Stimulated activated CD4-positive, alpha-beta T cell treated with anti-CD3 and anti-CD28 coated beads, Interleukin-1b, Interleukin-23, amount 100 ng/mL, for 1 hour (primary cell): ENCODE data around the gene TMEM11.

Source experiments
- DNase-seq, 2 donors: peaks; one replicate each; pipeline ENCODE4 v3.0.0-alpha.2; 2020; ENCODE audit warnings: low read depth in 2 of 2

Gene TMEM11, protein sequence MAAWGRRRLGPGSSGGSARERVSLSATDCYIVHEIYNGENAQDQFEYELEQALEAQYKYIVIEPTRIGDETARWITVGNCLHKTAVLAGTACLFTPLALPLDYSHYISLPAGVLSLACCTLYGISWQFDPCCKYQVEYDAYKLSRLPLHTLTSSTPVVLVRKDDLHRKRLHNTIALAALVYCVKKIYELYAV

GRCh38 chr17:21214015-21214776, at the start of gene TMEM11:
TSS of gene TMEM11 (minus strand) at chr17:21214161. CDS start at chr17:21214152, 9 bp downstream.
- DNase-seq: peak; percentile 83 to 84

DNA sequence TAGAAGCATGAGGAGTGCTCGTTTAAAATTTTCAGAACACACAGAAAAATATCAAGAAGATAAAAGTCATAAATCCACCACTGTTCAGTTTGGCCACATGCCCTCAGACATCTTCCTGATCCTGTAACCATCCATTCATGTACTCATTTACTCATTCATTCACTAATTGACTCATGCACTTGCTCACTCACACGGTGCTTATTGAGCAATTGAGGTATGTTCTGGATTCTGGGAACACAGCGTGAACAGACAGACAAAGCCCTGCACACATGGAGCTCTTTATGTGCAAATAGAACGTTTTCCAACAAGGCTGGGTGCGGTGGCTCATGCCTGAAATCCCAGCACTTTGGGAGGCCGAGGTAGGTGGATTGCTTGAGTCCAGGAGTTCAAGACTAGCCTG, 49.4 kb upstream of the TMEM11 start:
- no peak for DNase-seq

GRCh38 chr17:21262259-21262993, 48.5 kb upstream of the TMEM11 start:
- DNase-seq: no peak

GRCh38 chr17:21258593-21258992, 44.6 kb upstream of the TMEM11 start:
- no peak for DNase-seq

DNA sequence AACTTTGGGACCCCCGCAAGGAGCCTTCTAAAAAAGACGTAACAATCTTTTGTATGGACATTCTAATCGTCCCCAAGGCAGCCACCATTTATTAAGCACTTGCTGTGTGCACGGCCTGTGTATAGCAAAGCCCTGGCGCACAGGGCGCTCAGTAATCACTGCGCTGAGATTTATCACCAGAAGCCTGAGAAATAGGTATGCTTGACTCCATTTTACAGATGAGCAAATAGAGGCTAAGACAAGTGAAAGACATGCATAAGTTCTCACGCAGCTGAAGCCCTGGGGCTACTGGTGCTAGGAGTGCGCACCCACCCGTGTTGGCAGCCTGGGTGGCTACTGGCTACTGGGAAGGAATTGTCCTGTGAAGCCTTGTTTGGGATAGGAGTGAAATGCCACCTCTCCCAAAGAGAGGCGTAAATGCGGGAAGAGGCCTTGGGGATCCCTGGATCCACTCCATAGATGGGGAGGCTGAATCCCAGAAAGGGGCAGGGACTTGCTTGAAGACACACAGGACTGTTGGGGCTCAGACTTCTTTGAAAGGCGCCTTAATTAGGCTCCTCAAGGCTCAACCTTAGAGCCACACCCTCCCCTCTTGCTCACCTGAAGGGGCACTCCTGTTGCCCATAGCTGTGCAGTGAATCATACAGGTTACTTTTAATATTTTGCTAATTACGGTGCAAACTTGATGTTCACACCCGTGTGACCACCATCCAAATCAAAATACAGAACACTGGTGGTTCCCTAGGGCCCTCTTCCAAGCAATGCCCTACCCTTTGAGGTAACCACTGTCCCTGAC, 39.9 kb upstream of the TMEM11 start:
- no peak for DNase-seq

DNA sequence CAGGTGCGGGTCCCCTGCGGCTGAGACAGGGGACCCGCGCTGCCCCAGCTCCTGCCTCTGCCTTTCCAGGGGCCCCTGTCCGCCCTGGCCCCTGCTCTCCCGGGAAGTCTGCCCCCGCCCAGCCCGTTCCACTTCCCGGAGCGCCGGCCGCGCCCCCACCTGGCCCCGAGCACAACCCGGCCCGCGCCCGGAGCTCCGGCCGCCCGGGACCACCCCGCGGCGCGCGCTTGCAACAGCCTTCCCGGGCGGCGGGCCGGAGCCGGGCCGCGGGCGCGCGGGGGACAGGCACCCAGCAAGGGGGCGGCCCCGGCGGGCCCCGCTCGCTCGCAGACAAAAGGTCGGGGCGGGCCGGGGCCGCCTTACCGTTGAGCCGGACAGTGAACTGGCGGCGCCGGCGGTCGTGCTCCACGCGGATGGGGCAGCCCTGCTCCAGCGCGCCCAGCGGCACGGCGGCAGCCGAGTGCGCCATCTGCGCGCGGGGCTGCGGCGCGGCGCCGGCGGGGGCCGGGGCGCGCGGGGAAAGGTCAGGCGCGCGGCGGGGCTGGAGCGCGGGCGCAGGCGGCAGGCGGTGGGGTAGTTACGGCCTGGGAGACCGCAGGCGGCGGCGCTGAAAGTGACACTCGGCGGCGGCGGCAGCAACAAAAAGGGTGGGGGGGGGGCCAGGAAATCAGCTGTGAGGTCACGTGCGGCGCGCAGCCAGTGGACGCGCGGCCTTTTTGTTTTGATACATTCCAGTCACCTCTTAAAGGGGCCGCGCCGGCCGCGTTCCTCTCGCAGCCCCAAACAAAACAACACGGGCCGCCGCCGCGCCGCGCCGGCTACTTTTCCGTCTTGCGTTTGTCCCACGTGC, 39.1 kb upstream of the TMEM11 start, which contains the start of gene NATD1:
TSS of gene NATD1 (minus strand) at position 615 of the 850 bp plus-strand sequence. CDS start at position 469, 146 bp downstream.
- peak; percentile 36 to 39 for DNase-seq

GRCh38 chr17:21252289-21252795, 38.4 kb upstream of the TMEM11 start:
- no peak for DNase-seq

- DNase-seq: no peak
Observed at GRCh38 chr17:21251337-21252010, 37.5 kb upstream of the TMEM11 start.

DNA sequence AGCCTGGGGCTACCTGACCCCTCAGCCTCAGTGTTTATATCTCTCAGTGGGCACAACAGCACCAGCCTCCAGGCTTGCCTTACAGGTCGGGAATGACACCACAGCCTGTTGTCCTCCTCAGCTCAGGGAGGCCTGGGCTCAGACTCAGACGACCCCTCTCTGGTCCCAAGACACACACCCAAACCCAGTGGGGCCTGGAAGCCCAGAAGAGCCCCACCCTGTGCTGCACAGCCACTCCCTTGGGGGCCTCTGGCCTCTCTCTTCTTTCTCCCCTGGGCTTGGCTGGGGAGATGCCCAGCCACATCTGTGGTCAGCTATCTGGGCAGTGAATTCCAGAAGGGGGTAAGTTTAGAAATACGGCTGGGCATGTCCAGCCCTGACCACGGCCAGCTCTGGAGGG, 36.9 kb upstream of the TMEM11 start:
- DNase-seq: no peak

DNA sequence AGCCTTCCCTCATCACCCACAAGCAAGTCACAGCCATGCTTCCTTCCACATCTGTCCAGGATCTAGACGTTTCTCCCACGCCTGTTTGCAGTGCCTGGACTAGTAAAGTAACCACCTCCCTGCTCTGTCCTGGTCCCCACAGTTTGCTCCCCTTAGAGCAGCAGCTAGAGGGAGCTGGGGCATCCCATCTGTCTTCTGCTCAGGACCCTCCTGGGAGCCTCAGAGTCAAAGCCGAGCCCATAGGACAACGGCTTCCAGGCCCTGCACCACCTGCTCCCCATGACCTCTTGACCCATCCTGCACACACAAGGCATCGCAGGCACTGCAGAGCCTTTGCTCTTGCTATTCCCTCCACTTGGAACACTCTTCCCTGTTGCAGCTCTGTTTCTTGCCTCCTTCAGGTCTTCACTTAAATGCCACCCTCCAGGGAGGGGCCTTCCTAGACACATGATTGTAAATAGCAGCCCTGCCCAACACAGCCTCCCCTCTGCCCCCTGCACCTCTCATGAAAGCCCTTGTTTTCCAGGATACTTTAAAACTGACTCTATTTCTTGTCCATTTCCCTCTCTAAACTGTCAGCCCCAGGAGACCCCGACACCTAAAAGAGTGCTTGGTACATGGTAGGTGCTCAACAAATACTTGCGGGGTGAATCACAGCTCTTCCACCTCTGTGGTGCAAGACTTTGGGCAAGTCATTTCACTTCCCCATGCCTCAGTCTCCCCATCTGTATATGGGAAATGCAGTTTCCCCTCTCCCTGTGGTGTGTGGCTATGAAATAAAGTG, 36.2 kb upstream of the TMEM11 start:
- DNase-seq: no peak

DNA sequence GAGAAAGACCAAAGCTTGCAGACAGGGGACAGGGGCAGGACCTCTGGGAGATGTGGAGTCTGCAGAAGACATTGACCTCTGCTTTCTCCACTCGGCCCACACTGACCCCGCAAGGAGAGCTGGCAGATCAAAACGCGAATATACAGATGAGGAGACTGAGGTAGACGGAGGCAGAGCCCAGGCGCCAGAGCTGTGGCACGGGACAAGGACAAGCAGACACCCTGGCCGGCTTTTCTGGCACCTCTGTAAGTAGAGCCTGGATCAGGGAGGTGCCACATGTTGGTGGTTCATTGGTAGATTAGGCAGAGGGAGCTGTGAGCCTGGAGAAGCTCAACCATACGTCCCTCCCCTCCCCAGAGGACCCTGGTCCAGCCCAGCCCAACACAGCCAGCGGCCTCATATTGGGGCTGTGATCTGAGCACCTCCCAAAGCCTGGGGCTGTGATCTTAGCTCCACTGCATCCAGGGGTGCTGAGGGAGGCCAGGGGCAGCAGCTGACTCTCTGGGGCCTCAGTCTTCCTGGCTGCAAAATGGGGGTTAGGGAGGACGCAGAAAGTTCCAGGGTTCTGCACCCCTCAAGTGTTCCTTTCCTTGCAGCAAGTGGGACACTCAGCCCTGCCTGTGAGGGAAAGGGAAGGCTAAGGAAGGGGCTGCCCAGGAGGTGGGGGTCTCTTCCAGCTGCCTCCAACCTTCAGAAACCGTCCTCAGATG, 35.3 kb upstream of the TMEM11 start:
- no peak for DNase-seq

DNA sequence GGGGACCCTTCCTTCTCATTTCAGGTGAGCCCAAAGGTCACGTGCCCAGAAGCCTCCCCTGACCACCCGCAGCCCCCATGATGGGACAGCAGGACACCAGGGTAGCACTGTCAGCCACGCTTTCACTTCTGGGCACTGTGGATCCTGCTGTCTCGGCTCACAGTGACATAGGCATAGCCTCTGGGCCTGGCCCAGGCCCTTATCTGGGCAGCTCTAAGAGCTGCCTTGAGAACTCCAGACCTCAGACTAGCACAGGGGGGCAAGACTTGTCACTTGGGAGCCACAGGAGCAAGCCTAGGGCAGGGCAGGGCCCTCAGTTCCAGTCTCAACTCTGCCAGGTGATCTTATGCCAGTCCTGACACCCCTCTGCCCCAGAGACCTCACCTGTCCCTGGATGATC, 34.5 kb upstream of the TMEM11 start:
- no peak for DNase-seq

DNA sequence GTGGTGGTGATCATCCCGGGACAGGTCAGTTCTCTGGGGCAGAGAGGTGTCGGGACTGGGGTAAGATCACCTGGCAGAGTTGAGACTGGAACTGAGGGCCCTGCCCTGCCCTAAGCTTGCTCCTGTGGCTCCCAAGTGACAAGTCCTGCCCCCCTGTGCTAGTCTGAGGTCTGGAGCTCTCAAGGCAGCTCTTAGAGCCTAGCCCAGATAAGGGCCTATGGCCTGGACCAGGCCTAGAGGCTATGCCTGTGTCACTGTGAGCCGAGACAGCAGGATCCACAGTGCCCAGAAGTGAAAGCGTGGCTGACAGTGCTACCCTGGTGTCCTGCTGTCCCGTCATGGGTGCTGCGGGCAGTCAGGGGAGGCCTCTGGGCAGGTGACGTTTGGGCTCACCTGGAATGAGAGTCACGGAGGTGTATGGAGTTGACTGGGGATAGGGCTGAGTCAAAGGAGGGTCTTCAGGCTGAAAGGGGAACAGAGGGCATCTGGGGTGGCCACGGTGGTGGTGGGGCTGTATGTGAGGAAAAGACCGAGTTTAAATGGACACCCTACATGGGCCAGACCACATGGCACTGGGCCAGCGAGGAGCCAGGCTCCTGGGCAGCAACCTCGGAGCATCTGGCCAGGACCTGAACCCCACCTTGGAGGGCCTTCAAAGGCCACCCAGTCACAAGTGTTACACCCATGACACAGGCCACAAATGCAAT, 33.7 kb upstream of the TMEM11 start:
- DNase-seq: no peak

DNA sequence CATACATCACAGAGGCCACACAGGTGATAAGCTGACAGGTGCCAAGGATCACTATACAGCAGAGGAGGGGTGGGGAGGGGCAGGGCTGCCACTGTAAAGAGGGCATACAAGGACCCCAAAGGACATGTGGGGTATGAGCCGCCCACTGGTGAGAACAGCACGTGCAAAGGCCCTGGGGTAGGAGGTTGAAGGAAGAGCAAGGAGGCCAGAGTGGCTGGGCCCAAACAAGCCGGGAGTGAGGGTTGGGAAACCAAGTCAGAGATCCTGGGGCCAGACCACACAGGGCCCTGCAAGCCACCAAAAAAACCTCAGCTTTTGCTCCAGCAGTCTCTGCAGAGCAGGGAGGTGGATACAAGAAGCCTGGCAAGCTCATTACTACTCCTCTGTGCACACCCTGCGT, 32.7 kb upstream of the TMEM11 start:
- DNase-seq: no peak

DNA sequence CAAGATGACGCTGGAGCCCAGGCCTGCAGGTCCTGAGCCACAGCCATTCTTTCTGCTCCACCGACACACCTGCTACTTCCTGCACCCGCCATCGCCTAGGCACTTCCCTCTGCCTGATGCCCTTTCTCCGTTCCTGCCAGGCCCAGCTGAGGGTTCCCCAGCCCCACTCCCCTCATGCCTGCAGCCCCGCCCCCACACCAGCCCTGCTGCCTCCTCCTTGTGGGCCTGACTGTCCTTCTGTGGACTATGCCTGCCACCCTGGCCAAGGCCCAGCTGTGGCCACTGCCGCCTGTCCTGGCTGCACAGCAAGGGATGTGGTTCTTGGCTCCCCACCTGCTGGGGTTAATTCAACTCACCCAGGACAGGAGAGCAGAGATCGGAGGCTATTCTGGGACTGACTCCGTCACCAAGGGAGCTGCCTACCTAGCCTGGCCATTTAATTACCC, 31.7 kb upstream of the TMEM11 start:
- no peak for DNase-seq

DNA sequence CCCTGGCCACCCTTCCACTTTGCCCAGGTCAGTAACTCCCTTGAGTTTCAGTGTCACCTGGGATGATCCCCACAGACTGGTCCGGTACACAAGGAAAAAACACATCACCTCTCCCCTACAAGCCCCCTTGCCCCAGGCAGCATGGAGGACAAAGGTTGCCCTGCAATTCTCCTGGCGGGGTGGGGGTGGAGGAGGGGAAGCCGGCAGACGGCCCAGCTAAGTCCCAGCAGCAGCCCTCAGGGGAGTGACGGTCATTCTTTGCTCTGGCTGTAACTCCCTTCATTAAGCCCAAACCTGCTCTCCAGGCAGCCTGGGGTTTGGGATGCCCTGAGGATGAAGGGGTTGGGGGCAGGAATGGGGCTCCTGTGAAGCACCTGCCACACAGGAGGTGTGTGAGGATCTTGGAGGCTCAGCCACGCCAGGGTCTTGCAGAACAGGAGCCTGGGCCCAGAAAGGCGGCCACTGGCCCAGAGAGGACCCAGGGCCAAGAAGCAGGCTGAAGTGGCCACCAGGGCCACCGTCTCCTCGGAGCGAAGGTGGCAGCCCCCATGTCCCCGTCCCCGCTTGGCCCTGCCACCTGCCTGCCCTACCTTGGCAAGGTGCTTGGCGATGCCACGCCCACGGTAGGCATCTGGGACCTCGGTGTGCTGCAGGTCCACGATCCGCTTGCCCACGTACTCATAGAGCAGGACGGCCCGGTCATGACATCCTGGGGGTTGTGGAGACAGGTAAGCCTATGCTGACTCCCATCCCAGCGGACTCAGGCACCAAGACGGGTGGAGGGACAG, 29.7 kb upstream of the TMEM11 start:
- DNase-seq: no peak
